IMR-90 (cell line): Measurements from ENCODE around the gene MRTFB. TPM values are rescaled to one million over a fixed set of nuclear protein-coding genes. Genes with fewer than 3 reads are reported as not detected.
"Not testable (repeated sequence)": the region's sequence is repeated elsewhere in the genome, so short reads cannot be mapped to it uniquely, and the experiment has no call there.

Experiments used
- ATAC-seq: fragments of 200-7000 bp; cut with Tn5 transposase; 2 replicates; pipeline ENCODE4 v1.9.1; 2020; ENCODE audit warnings: low read depth, mild to moderate bottlenecking, moderate library complexity
- BruUV-seq: library from RNA; stranded (reverse); fragments of 400-500 nt; replicated peaks from 2 replicates; lab custom pipeline; 2021; lab: Mats Ljungman, UMichigan
- CTCF ChIA-PET: fragments of 300-600 bp; formaldehyde crosslinking; extraction: SDS; loops from one replicate; lab custom pipeline; 2021; ENCODE audit warnings: antibody characterized with exemption; lab: Yijun Ruan, JAX
- POLR2A ChIA-PET: fragments of 300-600 bp; sonication (Branson Sonifier 250); formaldehyde crosslinking; loops from one replicate; lab custom pipeline; 2022; ENCODE audit warnings: antibody characterized with exemption; ENCODE audit not compliant: unreplicated experiment; lab: Charles Lee
- DNase-seq: peaks from one replicate; pipeline ENCODE4 v3.0.0; 2013
- H2AFZ ChIP-seq: replicated peaks from 2 replicates; pipeline ENCODE3; 2013; ENCODE audit warnings: low read length, mild to moderate bottlenecking; ENCODE audit not compliant: poor library complexity
- H2AK5ac ChIP-seq: 2 replicates; pipeline ENCODE4 v1.6.1; 2013; ENCODE audit warnings: low read depth, low read length, inconsistent platforms
- H2AK9ac ChIP-seq: replicated peaks from 2 replicates; pipeline ENCODE3; 2013; ENCODE audit warnings: mild to moderate bottlenecking, low read depth, low read length, moderate library complexity; ENCODE audit not compliant: poor library complexity
- H2BK120ac ChIP-seq: 2 replicates; pipeline ENCODE4 v1.6.1; 2013; ENCODE audit warnings: low read depth, low read length, inconsistent platforms
- H2BK15ac ChIP-seq: 3 replicates; pipeline ENCODE4 v1.6.1; 2013; ENCODE audit warnings: low read depth, low read length, inconsistent platforms
- H2BK20ac ChIP-seq: 2 replicates; pipeline ENCODE4 v1.6.1; 2013; ENCODE audit warnings: low read depth, mild to moderate bottlenecking, inconsistent platforms, low read length, moderate library complexity
- H2BK5ac ChIP-seq: 2 replicates; pipeline ENCODE4 v1.6.1; 2013; ENCODE audit warnings: mild to moderate bottlenecking, low read depth, low read length, inconsistent platforms; ENCODE audit not compliant: poor library complexity, severe bottlenecking
- H3K14ac ChIP-seq: replicated peaks from 2 replicates; pipeline ENCODE4 v1.6.1; 2013; ENCODE audit warnings: low read depth, low read length, inconsistent platforms
- H3K18ac ChIP-seq: 2 replicates; pipeline ENCODE4 v1.6.1; 2013; ENCODE audit warnings: low read depth, low read length, control low read depth
- H3K23ac ChIP-seq: 2 replicates; pipeline ENCODE4 v1.6.1; 2013; ENCODE audit warnings: low read depth, low read length, inconsistent platforms
- H3K27ac ChIP-seq: 2 replicates; pipeline ENCODE4 v1.5.1; 2013; ENCODE audit warnings: mild to moderate bottlenecking, control low read depth, low read length; ENCODE audit not compliant: insufficient read depth
- H3K27me3 ChIP-seq: 2 replicates; pipeline ENCODE4 v1.6.1; 2013; ENCODE audit warnings: low read length; ENCODE audit not compliant: control insufficient read depth, insufficient read depth
- H3K36me3 ChIP-seq: 2 replicates; pipeline ENCODE4 v1.6.1; 2013; ENCODE audit warnings: low read length, mixed read lengths; ENCODE audit not compliant: control insufficient read depth, insufficient read depth
- H3K4ac ChIP-seq: 2 replicates; pipeline ENCODE4 v1.6.1; 2013; ENCODE audit warnings: low read depth, low read length, inconsistent platforms
- H3K4me1 ChIP-seq: 2 replicates; pipeline ENCODE4 v1.6.1; 2013; ENCODE audit warnings: low read length, mixed read lengths; ENCODE audit not compliant: control insufficient read depth, insufficient read depth
- H3K4me2 ChIP-seq: 2 replicates; pipeline ENCODE4 v1.6.1; 2013; ENCODE audit warnings: low read depth, mild to moderate bottlenecking, control low read depth, low read length, moderate library complexity
- H3K4me3 ChIP-seq: 2 replicates; pipeline ENCODE4 v1.5.1; 2013; ENCODE audit warnings: low read depth, mild to moderate bottlenecking, control low read depth, low read length, moderate library complexity; ENCODE audit not compliant: insufficient read depth
- H3K56ac ChIP-seq: 2 replicates; pipeline ENCODE4 v1.6.1; 2013; ENCODE audit warnings: low read length, inconsistent platforms; ENCODE audit not compliant: insufficient read depth; ENCODE audit errors: extremely low read depth
- H3K79me1 ChIP-seq, 2 experiments: 2 replicates each; pipeline ENCODE4 v1.6.1; 2013; ENCODE audit warnings: low read length in 2 of 2, inconsistent platforms in 1 of 2, low read depth in 1 of 2
- H3K9ac ChIP-seq: 2 replicates; pipeline ENCODE4 v1.6.1; 2013; ENCODE audit warnings: low read depth, low read length, control low read depth
- H3K9me1 ChIP-seq: 2 replicates; pipeline ENCODE4 v1.6.1; 2013; ENCODE audit warnings: low read length, inconsistent platforms; ENCODE audit not compliant: insufficient read depth
- H3K9me3 ChIP-seq: 2 replicates; pipeline ENCODE4 v1.6.1; 2013; ENCODE audit warnings: low read length; ENCODE audit not compliant: control insufficient read depth, insufficient read depth
- H4K20me1 ChIP-seq: 2 replicates; pipeline ENCODE4 v1.6.1; 2013; ENCODE audit warnings: low read length, inconsistent platforms; ENCODE audit not compliant: insufficient read depth
- H4K5ac ChIP-seq: 2 replicates; pipeline ENCODE4 v1.6.1; 2013; ENCODE audit warnings: mild to moderate bottlenecking, low read depth, low read length, control low read depth
- H4K8ac ChIP-seq, 2 experiments: 2 replicates each; pipeline ENCODE4 v1.6.1; 2013; ENCODE audit warnings: low read depth in 2 of 2, low read length in 2 of 2, control low read depth in 1 of 2, inconsistent platforms in 1 of 2
- H4K91ac ChIP-seq: 2 replicates; pipeline ENCODE4 v1.6.1; 2013; ENCODE audit warnings: low read depth, low read length, inconsistent platforms; ENCODE audit not compliant: insufficient read depth
- WGBS, 2 experiments: methylation state at CpG; one replicate each; pipeline versions ENCODE4 v1.1.5 to v1.1.7; 2013; ENCODE audit warnings: missing lambda C conversion rate in 2 of 2; ENCODE audit not compliant: insufficient read length in 1 of 2; ENCODE audit errors: extremely low coverage in 2 of 2; 5-methylcytosine and 5-hydroxymethylcytosine counted together
- dilution Hi-C: fragments of 300-500 bp; cut with HindIII; formaldehyde crosslinking; loops from one replicate; pipeline ENCODE4 v1.14.3; 2018; ENCODE audit warnings: low sequenced_read_pairs; ENCODE audit not compliant: unreplicated experiment
- in situ Hi-C: fragments of 300-500 bp; cut with MboI; formaldehyde crosslinking; loops from 3 replicates; pipeline ENCODE4 v1.14.3; 2019; ENCODE audit warnings: low sequenced_read_pairs, inconsistent platforms, mixed read lengths
- intact Hi-C: fragments of 100-400 bp; cut with micrococcal nuclease; formaldehyde crosslinking; loops from 2 replicates; pipeline ENCODE4 v1.10.0; 2022
- polyA plus RNA-seq, 3 experiments: library from polyadenylated mRNA; depleted of rRNA; stranded (reverse); fragments of >200 nt; gene quantifications; 2 replicates each; pipeline ENCODE4 v1.2.3, GENCODE V29; 2012; ENCODE audit warnings: low replicate concordance in 1 of 3
- total RNA-seq: library from RNA; depleted of rRNA; stranded (reverse); fragments of >200 nt; gene quantifications from 2 replicates; pipeline ENCODE4 v1.2.3, GENCODE V29; 2012

The MRTFB gene
- total and polyA plus RNA-seq, 2 of the 4 experiments (the other 2 are of a cell fraction), result 4.4 to 5.4 TPM

- H4K91ac ChIP-seq, H2BK120ac ChIP-seq, H2AFZ ChIP-seq, BruUV-seq, H2BK15ac ChIP-seq, H3K9me3 ChIP-seq, H3K9me1 ChIP-seq, H4K5ac ChIP-seq, H3K18ac ChIP-seq, H2BK5ac ChIP-seq, H3K36me3 ChIP-seq, H3K14ac ChIP-seq, in situ Hi-C loops, H3K4me2 ChIP-seq, H3K23ac ChIP-seq, ATAC-seq, H4K8ac ChIP-seq, H3K27ac ChIP-seq, H2AK9ac ChIP-seq, dilution Hi-C loops, H3K4me3 ChIP-seq, H2AK5ac ChIP-seq, intact Hi-C loops, H3K56ac ChIP-seq, DNase-seq, H3K4ac ChIP-seq, POLR2A ChIA-PET, H3K27me3 ChIP-seq, H4K20me1 ChIP-seq, H2BK20ac ChIP-seq, H3K4me1 ChIP-seq, H3K9ac ChIP-seq, H3K79me1 ChIP-seq: not testable (repeated sequence)
- no CpG with 5 or more reads among the region's 4 CpGs for WGBS, 2 experiments
- CTCF ChIA-PET, result interaction anchor here (0.6 kb wide), 1 partner anchor 262 kb away, joined by 3 read pairs; no protein-coding TSS in a partner anchor
Observed at GRCh38 chr16:14023526-14023925, 47.6 kb upstream of the MRTFB start.
